NCI-H345 treated with DMSO at 0.1 percent for 48 hours (cell line): ENCODE results near the gene ITPR2.
"Not testable (repeated sequence)": the region's sequence is repeated elsewhere in the genome, so short reads cannot be mapped to it uniquely, and the experiment has no call there.

Experiments used
- DNase-seq: peaks from one replicate; lab custom pipeline; 2025; ENCODE audit not compliant: unreplicated experiment; lab: John Stamatoyannopoulos, UW

The ITPR2 gene

GRCh38 chr12:26791301-26791791, 41.6 kb downstream of the ITPR2 start:
- DNase-seq, result no peak

GRCh38 chr12:26790645-26790994, 42.4 kb downstream of the ITPR2 start:
- DNase-seq, result no peak

GRCh38 chr12:26789731-26790644, 43.0 kb downstream of the ITPR2 start:
- DNase-seq, result no peak

- DNase-seq, result no peak
These were observed 46.0 kb downstream of the ITPR2 start for GRCh38 chr12:26786865-26787514.

GRCh38 chr12:26786491-26786864, 46.5 kb downstream of the ITPR2 start:
- no peak for DNase-seq

GRCh38 chr12:26783816-26784379, 49.1 kb downstream of the ITPR2 start:
- not testable (repeated sequence) for DNase-seq

GRCh38 chr12:26783131-26783526, 49.9 kb downstream of the ITPR2 start:
- DNase-seq, result no peak

GRCh38 chr12:26782372-26783130, 50.4 kb downstream of the ITPR2 start:
- no peak for DNase-seq

- not testable (repeated sequence) for DNase-seq
These were observed 52.3 kb downstream of the ITPR2 start for GRCh38 chr12:26780656-26781055.

- DNase-seq, result not testable (repeated sequence)
These were observed 54.7 kb downstream of the ITPR2 start for GRCh38 chr12:26778173-26778775.

- no peak for DNase-seq
These were observed 55.8 kb downstream of the ITPR2 start for GRCh38 chr12:26777236-26777635.

- not testable (repeated sequence) for DNase-seq
These were observed 57.0 kb downstream of the ITPR2 start for GRCh38 chr12:26775991-26776390.

- no peak for DNase-seq
These were observed 59.5 kb downstream of the ITPR2 start for GRCh38 chr12:26773313-26774104.

- no peak for DNase-seq
These were observed 61.1 kb downstream of the ITPR2 start for GRCh38 chr12:26771861-26772260.

GRCh38 chr12:26770239-26771070, 62.5 kb downstream of the ITPR2 start:
- no peak for DNase-seq

GRCh38 chr12:26769611-26770010, 63.4 kb downstream of the ITPR2 start:
- DNase-seq, result no peak

- no peak for DNase-seq
These were observed 64.1 kb downstream of the ITPR2 start for GRCh38 chr12:26768611-26769603.

- no peak for DNase-seq
These were observed 65.1 kb downstream of the ITPR2 start for GRCh38 chr12:26767865-26768264.
